OCI-LY3 (cell line): ENCODE results near the gene CALD1.

Experiments used
- CTCF ChIP-seq: fragments of 200-600, 300-600 bp; sonication (generic); IDR thresholded peaks from 2 replicates; pipeline ENCODE4 v1.5.1; 2014; ENCODE audit warnings: antibody characterized with exemption, low read length, low read depth
- EZH2phosphoT487 ChIP-seq: fragments of 200-600 bp; shearing (Covaris generic); IDR thresholded peaks from 2 replicates; pipeline ENCODE4 v1.6.1; 2018; ENCODE audit warnings: antibody characterized with exemption, mixed run types, low read depth

DNA sequence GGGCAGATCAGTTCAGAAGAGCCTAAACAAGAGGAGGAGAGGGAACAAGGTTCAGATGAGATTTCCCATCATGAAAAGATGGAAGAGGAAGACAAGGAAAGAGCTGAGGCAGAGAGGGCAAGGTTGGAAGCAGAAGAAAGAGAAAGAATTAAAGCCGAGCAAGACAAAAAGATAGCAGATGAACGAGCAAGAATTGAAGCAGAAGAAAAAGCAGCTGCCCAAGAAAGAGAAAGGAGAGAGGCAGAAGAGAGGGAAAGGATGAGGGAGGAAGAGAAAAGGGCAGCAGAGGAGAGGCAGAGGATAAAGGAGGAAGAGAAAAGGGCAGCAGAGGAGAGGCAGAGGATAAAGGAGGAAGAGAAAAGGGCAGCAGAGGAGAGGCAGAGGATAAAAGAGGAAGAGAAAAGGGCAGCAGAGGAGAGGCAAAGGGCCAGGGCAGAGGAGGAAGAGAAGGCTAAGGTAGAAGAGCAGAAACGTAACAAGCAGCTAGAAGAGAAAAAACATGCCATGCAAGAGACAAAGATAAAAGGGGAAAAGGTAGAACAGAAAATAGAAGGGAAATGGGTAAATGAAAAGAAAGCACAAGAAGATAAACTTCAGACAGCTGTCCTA lies 154.1 kb downstream of the CALD1 start:
- TF ChIP-seq EZH2phosphoT487 (no peak), CTCF (no peak)
